OCI-LY7 (cell line): ENCODE data around the gene EEPD1. TPM values are rescaled to one million over a fixed set of nuclear protein-coding genes. Genes with fewer than 3 reads are reported as not detected.
A peak's percentile ranks its signal among the peaks of the same experiment; 100 is the strongest.

Source experiments
- BruUV-seq: library from RNA; stranded (reverse); fragments of 400-500 nt; replicated peaks from 2 replicates; lab custom pipeline; 2021; lab: Mats Ljungman, UMichigan
- CTCF ChIA-PET: fragments of 300-600 bp; sonication (Branson Sonifier 250); formaldehyde crosslinking; loops from one replicate; lab custom pipeline; 2022; ENCODE audit warnings: antibody characterized with exemption; ENCODE audit not compliant: unreplicated experiment; lab: Charles Lee
- POLR2A ChIA-PET: fragments of 300-600 bp; sonication (Branson Sonifier 250); formaldehyde crosslinking; loops from one replicate; lab custom pipeline; 2022; ENCODE audit warnings: antibody characterized with exemption; lab: Charles Lee
- DNase-seq: peaks from one replicate; pipeline ENCODE4 v3.0.0-alpha.2; 2015; ENCODE audit warnings: low spot score
- H2AFZ ChIP-seq: fragments of 200-600 bp; sonication (generic), shearing (Covaris generic); 2 replicates; pipeline ENCODE4 v1.6.1; 2014; ENCODE audit warnings: mild to moderate bottlenecking, antibody characterized with exemption, low read length, moderate library complexity
- H3K27ac ChIP-seq: fragments of 200-600 bp; sonication (generic); 2 replicates; pipeline ENCODE4 v1.5.1; 2014; ENCODE audit warnings: mixed run types, low read depth, mild to moderate bottlenecking, moderate library complexity, low read length, inconsistent platforms; ENCODE audit not compliant: poor library complexity, severe bottlenecking
- H3K36me3 ChIP-seq: fragments of 200-600 bp; sonication (generic); 2 replicates; pipeline ENCODE4 v1.6.1; 2014; ENCODE audit warnings: mild to moderate bottlenecking, antibody characterized with exemption, low read length, moderate library complexity, mixed read lengths; ENCODE audit not compliant: insufficient read depth
- H3K4me1 ChIP-seq: fragments of 200-600 bp; sonication (generic); 2 replicates; pipeline ENCODE4 v1.5.1; 2014; ENCODE audit warnings: mild to moderate bottlenecking, low read length; ENCODE audit not compliant: insufficient read depth, poor library complexity, severe bottlenecking
- H3K4me2 ChIP-seq: fragments of 200-600 bp; sonication (generic); 2 replicates; pipeline ENCODE4 v1.6.1; 2014; ENCODE audit warnings: mild to moderate bottlenecking, low read length
- H3K4me3 ChIP-seq: fragments of 200-600 bp; sonication (generic); 2 replicates; pipeline ENCODE4 v1.5.1; 2014; ENCODE audit warnings: mild to moderate bottlenecking, low read depth, low read length; ENCODE audit not compliant: poor library complexity, severe bottlenecking
- H3K79me2 ChIP-seq: fragments of 200-600 bp; sonication (generic); 2 replicates; pipeline ENCODE4 v1.6.1; 2016; ENCODE audit warnings: low read depth, mild to moderate bottlenecking, low read length, moderate library complexity, mixed read lengths; ENCODE audit not compliant: insufficient read depth
- H3K9me2 ChIP-seq: fragments of 200-600 bp; sonication (generic); 2 replicates; pipeline ENCODE4 v1.6.1; 2016; ENCODE audit warnings: mild to moderate bottlenecking, low read length, mixed read lengths; ENCODE audit not compliant: insufficient read depth
- H3K9me3 ChIP-seq: fragments of 200-600 bp; sonication (generic); 2 replicates; pipeline ENCODE4 v1.6.1; 2014; ENCODE audit warnings: mild to moderate bottlenecking, mixed run types, low read length, mixed read lengths
- H4K20me1 ChIP-seq: fragments of 200-600 bp; sonication (generic); 2 replicates; pipeline ENCODE4 v1.6.1; 2014; ENCODE audit warnings: mild to moderate bottlenecking, antibody characterized with exemption, low read length, moderate library complexity, mixed read lengths; ENCODE audit not compliant: insufficient read depth
- EZH2phosphoT487 ChIP-seq: fragments of 200-600 bp; sonication (generic); IDR thresholded peaks from 2 replicates; pipeline ENCODE4 v1.6.1; 2018; ENCODE audit warnings: low read depth, borderline replicate concordance, mild to moderate bottlenecking, mixed run types, antibody characterized with exemption, low read length, moderate library complexity, mixed read lengths
- intact Hi-C: fragments of 100-400 bp; cut with micrococcal nuclease; formaldehyde crosslinking; loops from one replicate; pipeline ENCODE4 v1.10.0; 2022; ENCODE audit not compliant: unreplicated experiment
- total RNA-seq, 2 experiments: library from RNA; depleted of rRNA in 1 of 2; stranded (reverse); fragments of >200 nt in 1 of 2; shearing (Covaris generic) in 1 of 2; gene quantifications; 2 replicates each; pipeline ENCODE4 v1.2.3, GENCODE V29; 2014 to 2022
- TF ChIP-seq, protein P1 (sequence below): fragments of 200-600 bp; sonication (generic); conservative IDR thresholded peaks from 2 replicates; pipeline ENCODE4 v1.5.1; 2014; ENCODE audit warnings: mild to moderate bottlenecking, antibody characterized with exemption, low read length, moderate library complexity, mixed read lengths

Gene EEPD1
- total RNA-seq, 2 experiments from 2014 or later, result 1.7 to 8.1 TPM

DNA sequence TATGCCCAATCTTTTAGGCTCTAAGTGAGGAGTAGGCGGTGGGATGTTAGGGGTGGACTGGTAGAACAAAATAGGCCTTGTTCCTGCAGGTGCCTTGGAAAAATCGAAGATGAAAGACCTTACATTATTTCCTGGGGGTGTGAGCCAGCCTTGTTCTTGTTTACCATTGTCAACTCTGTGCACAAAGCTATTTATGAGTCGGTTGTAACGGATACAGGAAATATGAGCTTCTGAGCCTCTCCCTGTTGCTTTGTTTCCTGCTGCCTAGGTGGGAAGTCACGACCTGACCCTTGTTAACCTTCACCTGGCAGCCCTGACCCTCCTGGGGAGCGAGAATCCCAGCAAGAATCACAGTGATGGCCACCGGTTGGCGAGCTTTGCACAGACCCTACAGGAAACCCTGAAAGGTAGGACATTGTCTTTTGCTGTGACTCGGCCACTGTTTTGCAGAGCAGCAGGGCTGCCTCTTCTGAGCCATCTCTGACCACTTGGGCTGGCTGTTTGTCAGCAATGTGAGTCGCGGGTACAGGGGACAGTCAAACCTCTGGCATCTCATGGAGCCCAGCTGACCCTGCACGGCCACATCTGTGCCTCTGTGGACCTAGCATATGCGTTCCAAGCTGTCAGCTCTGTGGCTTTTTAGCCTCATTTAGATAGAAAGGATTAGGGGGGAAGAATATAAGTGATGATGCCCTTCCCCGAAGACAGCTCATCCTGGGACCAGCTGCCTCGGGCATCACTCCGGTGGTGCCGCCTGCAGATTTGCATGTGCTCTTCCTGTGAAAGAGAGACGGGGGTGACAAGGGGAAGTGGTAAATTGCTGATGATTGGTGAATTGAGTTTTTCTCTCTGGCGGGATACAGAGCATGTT is 134.6 kb downstream of the EEPD1 start:
- no peaks in the 10 kb centered on the region for H3K9me2 ChIP-seq
- no peaks in the 10 kb centered on the region for H3K36me3 ChIP-seq
- H3K4me2 ChIP-seq, result peak overlapping the region; percentile 89
- H2AFZ ChIP-seq, result peak overlapping the region; percentile 83
- no peaks in the 10 kb centered on the region for H3K79me2 ChIP-seq
- H3K27ac ChIP-seq, result peak overlapping the region; percentile 75
- ChIA-PET POLR2A (interaction anchor here (0.6 to 2.3 kb wide), 14 partner anchors 9 to 883 kb away, joined by 3 to 24 read pairs (median 4); no protein-coding TSS in a partner anchor), CTCF (interaction anchor here (0.6 to 2.5 kb wide), 6 partner anchors 13 to 561 kb away, joined by 3 to 7 read pairs (median 4); no protein-coding TSS in a partner anchor)
- no peaks in the 10 kb centered on the region for H4K20me1 ChIP-seq
- peak overlapping the region; percentile 61 for H3K4me3 ChIP-seq
- TF ChIP-seq, protein P1, sequence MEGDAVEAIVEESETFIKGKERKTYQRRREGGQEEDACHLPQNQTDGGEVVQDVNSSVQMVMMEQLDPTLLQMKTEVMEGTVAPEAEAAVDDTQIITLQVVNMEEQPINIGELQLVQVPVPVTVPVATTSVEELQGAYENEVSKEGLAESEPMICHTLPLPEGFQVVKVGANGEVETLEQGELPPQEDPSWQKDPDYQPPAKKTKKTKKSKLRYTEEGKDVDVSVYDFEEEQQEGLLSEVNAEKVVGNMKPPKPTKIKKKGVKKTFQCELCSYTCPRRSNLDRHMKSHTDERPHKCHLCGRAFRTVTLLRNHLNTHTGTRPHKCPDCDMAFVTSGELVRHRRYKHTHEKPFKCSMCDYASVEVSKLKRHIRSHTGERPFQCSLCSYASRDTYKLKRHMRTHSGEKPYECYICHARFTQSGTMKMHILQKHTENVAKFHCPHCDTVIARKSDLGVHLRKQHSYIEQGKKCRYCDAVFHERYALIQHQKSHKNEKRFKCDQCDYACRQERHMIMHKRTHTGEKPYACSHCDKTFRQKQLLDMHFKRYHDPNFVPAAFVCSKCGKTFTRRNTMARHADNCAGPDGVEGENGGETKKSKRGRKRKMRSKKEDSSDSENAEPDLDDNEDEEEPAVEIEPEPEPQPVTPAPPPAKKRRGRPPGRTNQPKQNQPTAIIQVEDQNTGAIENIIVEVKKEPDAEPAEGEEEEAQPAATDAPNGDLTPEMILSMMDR, result no peak
- TF ChIP-seq EZH2phosphoT487, result no peak
- peak; percentile 82 for DNase-seq
- peaks cover 59% of the 10 kb centered on the region for H3K4me1 ChIP-seq
- intact Hi-C loops, result loop anchor here (1.0 to 10.0 kb wide), 3 partner anchors 134 to 595 kb away; partner anchors contain the start of genes EEPD1 and SEPTIN7
- no peaks in the 10 kb centered on the region for H3K9me3 ChIP-seq
- TSS peak; percentile 83 for BruUV-seq

GRCh38 chr7:36288501-36288900 is 135.4 kb downstream of the EEPD1 start:
- BruUV-seq, result no TSS peak
- Histone ChIP-seq H4K20me1 (no peaks in the 10 kb centered on the region), H3K36me3 (no peaks in the 10 kb centered on the region), H3K9me2 (no peaks in the 10 kb centered on the region), H3K4me1 (peaks cover 50% of the 10 kb centered on the region), H3K9me3 (no peaks in the 10 kb centered on the region), H3K27ac (peak overlapping the region; percentile 75), H2AFZ (peak overlapping the region; percentile 83; the same call in 1 of the 2 replicates), H3K79me2 (no peaks in the 10 kb centered on the region), H3K4me2 (peak overlapping the region; percentile 89), H3K4me3 (peak overlapping the region; percentile 61)
- POLR2A ChIA-PET, result interaction anchor here (0.7 to 2.3 kb wide), 6 partner anchors 10 to 279 kb away, joined by 3 to 13 read pairs (median 4); no protein-coding TSS in a partner anchor
- no peak for DNase-seq
- CTCF ChIA-PET, result interaction anchor here (0.6 to 2.5 kb wide), 5 partner anchors 12 to 562 kb away, joined by 3 to 7 read pairs (median 3); no protein-coding TSS in a partner anchor
- TF ChIP-seq, protein P1, result no peak
- no peak for TF ChIP-seq EZH2phosphoT487
- intact Hi-C loops, result loop anchor here (1.0 to 10.0 kb wide), 3 partner anchors 135 to 596 kb away; partner anchors contain the start of genes EEPD1 and SEPTIN7
